Loucy (cell line): ENCODE measurements around the gene PDHB.

ENCODE experiments used
- H2AFZ ChIP-seq: fragments of 200-600 bp; sonication (generic); 2 replicates; pipeline ENCODE4 v1.6.0; 2016; ENCODE audit warnings: antibody characterized with exemption, mild to moderate bottlenecking, low read length, moderate library complexity
- H3F3A ChIP-seq: fragments of 200-600 bp; 2 replicates; pipeline ENCODE4 v1.6.0; 2016; ENCODE audit warnings: antibody characterized with exemption, low read depth, mild to moderate bottlenecking
- H3K27me3 ChIP-seq: fragments of 200-600 bp; sonication (generic); 2 replicates; pipeline ENCODE4 v1.6.1; 2014; ENCODE audit warnings: low read length, mild to moderate bottlenecking; ENCODE audit not compliant: insufficient read depth, poor library complexity, severe bottlenecking
- H3K36me3 ChIP-seq: fragments of 200-600 bp; sonication (generic); 2 replicates; pipeline ENCODE4 v1.6.1; 2016; ENCODE audit warnings: low read length; ENCODE audit not compliant: insufficient read depth
- H3K4me1 ChIP-seq: fragments of 200-600 bp; sonication (generic); 2 replicates; pipeline ENCODE4 v1.5.1; 2014; ENCODE audit warnings: low read length, mild to moderate bottlenecking; ENCODE audit not compliant: insufficient read depth, poor library complexity, severe bottlenecking
- H3K4me2 ChIP-seq: fragments of 200-600 bp; sonication (generic); 2 replicates; pipeline ENCODE4 v1.6.0; 2014; ENCODE audit warnings: antibody characterized with exemption, low read length, low read depth, mild to moderate bottlenecking; ENCODE audit not compliant: poor library complexity, severe bottlenecking
- H3K4me3 ChIP-seq: fragments of 200-600 bp; sonication (generic); 2 replicates; pipeline ENCODE4 v1.5.1; 2014; ENCODE audit warnings: low read length, mild to moderate bottlenecking, mixed read lengths; ENCODE audit not compliant: poor library complexity, severe bottlenecking
- H3K79me2 ChIP-seq: fragments of 200-600 bp; sonication (generic); 2 replicates; pipeline ENCODE4 v1.6.1; 2014; ENCODE audit warnings: low read length; ENCODE audit not compliant: insufficient read depth
- H3K9ac ChIP-seq: fragments of 200-600 bp; sonication (generic); 2 replicates; pipeline ENCODE4 v1.6.0; 2014; ENCODE audit warnings: mild to moderate bottlenecking, low read depth, low read length, moderate library complexity; ENCODE audit not compliant: poor library complexity, severe bottlenecking
- H3K9me2 ChIP-seq: fragments of 200-600 bp; sonication (generic); replicated peaks from 2 replicates; pipeline ENCODE4 v1.6.1; 2016; ENCODE audit warnings: low read depth, low read length, mixed read lengths
- H3K9me3 ChIP-seq: fragments of 200-600 bp; sonication (generic); 2 replicates; pipeline ENCODE4 v1.6.1; 2014; ENCODE audit warnings: mild to moderate bottlenecking, antibody characterized with exemption, low read length, low read depth; ENCODE audit not compliant: insufficient read depth
- H4K20me1 ChIP-seq: fragments of 200-600 bp; sonication (generic); 2 replicates; pipeline ENCODE4 v1.6.0; 2014; ENCODE audit warnings: antibody characterized with exemption, low read length, mild to moderate bottlenecking; ENCODE audit not compliant: insufficient read depth, poor library complexity, severe bottlenecking
- CTCF ChIP-seq: fragments of 200-600 bp; sonication (generic); conservative IDR thresholded peaks from 2 replicates; pipeline ENCODE4 v1.5.1; 2014; ENCODE audit warnings: mild to moderate bottlenecking, antibody characterized with exemption, low read length
- EZH2phosphoT487 ChIP-seq: fragments of 200-600 bp; IDR thresholded peaks from 2 replicates; pipeline ENCODE4 v1.6.1; 2018; ENCODE audit warnings: antibody characterized with exemption, mild to moderate bottlenecking, moderate library complexity, borderline replicate concordance

The PDHB gene

DNA sequence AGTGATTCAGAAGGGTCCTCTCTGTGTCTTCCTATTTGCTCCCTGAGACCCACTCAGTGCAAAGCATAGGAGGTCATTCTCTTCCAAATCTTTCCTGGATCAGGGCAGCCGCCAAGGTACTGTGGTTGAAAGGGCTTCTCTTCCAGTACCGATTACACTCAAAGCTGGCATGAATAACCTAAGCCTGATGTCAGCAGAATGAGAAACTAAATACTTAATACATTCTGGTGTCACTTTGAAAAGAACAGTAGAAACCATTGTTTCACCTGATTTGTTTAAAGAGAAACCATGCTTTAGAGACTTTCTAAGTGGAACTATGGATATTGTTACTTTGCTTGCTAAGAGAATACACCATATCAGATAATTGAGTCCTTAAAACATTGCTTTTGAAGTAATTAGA is 50.2 kb downstream of the PDHB start:
- Histone ChIP-seq H2AFZ (no peak overlapping the region), H3K79me2 (no peaks in the 10 kb centered on the region), H3K4me1 (peaks cover 13% of the 10 kb centered on the region), H4K20me1 (no peaks in the 10 kb centered on the region), H3K4me2 (no peak overlapping the region), H3K27me3 (no peaks in the 10 kb centered on the region), H3K36me3 (peaks cover 37% of the 10 kb centered on the region), H3K9me3 (no peaks in the 10 kb centered on the region), H3F3A (no peaks in the 10 kb centered on the region), H3K9ac (no peak overlapping the region), H3K4me3 (no peak overlapping the region), H3K9me2 (no peaks in the 10 kb centered on the region)
- TF ChIP-seq EZH2phosphoT487 (no peak), CTCF (no peak)

DNA sequence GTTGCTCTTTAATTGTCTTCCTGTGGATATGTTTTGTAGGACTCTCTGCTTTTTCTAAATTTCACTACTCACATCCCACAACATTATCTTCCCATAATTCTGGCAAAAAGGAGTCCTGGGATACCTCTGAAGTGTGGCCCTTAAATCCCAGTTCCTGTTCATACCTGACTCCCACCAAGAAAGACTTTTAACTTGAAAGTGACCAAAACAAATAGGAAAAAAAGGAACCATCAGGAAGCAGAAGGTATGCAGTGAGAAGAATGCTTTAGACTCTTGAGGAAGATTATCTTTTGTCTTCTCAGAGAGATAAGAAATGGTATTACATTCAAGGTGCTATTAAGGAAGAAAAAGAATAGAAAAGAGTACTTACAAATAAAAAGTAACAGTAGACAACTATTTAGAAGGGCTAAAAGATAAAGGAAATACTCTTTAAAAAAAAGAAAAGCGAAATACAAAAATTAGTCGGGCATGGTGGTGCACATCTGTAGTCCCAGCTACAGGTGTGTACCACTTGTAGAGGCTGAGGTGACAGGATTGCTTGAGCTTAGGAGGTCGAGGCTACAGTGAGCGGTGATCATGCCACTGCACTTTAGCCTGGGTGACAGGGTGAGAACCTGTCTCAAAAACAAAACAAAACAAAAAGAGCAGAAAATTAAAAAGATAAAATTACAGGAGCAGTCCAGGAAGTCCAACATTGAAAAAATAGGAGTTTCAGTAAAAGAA is 54.1 kb downstream of the PDHB start:
- no peak for TF ChIP-seq CTCF
- TF ChIP-seq EZH2phosphoT487: no peak
- Histone ChIP-seq H3K9me3 (no peaks in the 10 kb centered on the region), H3K36me3 (peaks cover 22% of the 10 kb centered on the region; the same call in 1 of the 2 replicates), H4K20me1 (peaks cover 2% of the 10 kb centered on the region), H2AFZ (no peak overlapping the region), H3K4me1 (no peaks in the 10 kb centered on the region), H3K9me2 (no peaks in the 10 kb centered on the region), H3K4me3 (no peak overlapping the region), H3K27me3 (no peaks in the 10 kb centered on the region), H3K79me2 (peaks cover 3% of the 10 kb centered on the region; the same call in 1 of the 2 replicates), H3F3A (no peaks in the 10 kb centered on the region), H3K4me2 (no peak overlapping the region), H3K9ac (no peak overlapping the region)

DNA sequence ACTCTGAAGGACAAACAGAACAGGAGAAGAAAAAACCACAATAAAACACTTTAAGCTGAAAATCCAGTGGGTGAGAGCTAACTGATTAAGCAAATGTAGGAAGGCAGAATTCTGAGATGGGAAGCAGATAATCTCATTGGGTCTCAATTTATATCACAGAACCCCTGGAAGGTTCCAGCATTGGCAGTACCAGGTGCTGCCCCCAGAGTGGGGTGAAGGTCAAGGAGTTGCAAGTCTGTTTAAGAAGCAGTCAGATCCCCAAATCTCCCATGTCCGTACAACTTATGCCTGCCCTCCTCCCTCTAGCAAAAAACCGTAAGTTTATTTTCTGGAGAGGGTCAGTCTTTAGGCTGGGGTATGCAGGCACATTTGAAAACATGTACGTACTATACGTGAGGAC is 55.9 kb downstream of the PDHB start:
- TF ChIP-seq CTCF (0 out of 2 replicates have a peak, but pooled peaks have one; percentile 9), EZH2phosphoT487 (no peak)
- no peaks in the 10 kb centered on the region for H3K9me3 ChIP-seq
- peaks cover 3% of the 10 kb centered on the region; the same call in 1 of the 2 replicates for H3K79me2 ChIP-seq
- no peak overlapping the region for H3K4me2 ChIP-seq
- no peak overlapping the region for H2AFZ ChIP-seq
- H3K9me2 ChIP-seq: no peaks in the 10 kb centered on the region
- no peak overlapping the region for H3K4me3 ChIP-seq
- no peaks in the 10 kb centered on the region for H3K4me1 ChIP-seq
- H3F3A ChIP-seq: no peaks in the 10 kb centered on the region
- H3K27me3 ChIP-seq: no peaks in the 10 kb centered on the region
- no peak overlapping the region for H3K9ac ChIP-seq
- peaks cover 11% of the 10 kb centered on the region; the same call in 1 of the 2 replicates for H3K36me3 ChIP-seq
- H4K20me1 ChIP-seq: peaks cover 2% of the 10 kb centered on the region
